IMR-90 (cell line): ENCODE measurements around the gene ZNF211. TPM values are rescaled to one million over a fixed set of nuclear protein-coding genes. Genes with fewer than 3 reads are reported as not detected.

ENCODE experiments used
- ATAC-seq: fragments of 200-7000 bp; cut with Tn5 transposase; 2 replicates; pipeline ENCODE4 v1.9.1; 2020; ENCODE audit warnings: low read depth, mild to moderate bottlenecking, moderate library complexity
- BruUV-seq: library from RNA; stranded (reverse); fragments of 400-500 nt; replicated peaks from 2 replicates; lab custom pipeline; 2021; lab: Mats Ljungman, UMichigan
- CTCF ChIA-PET: fragments of 300-600 bp; formaldehyde crosslinking; extraction: SDS; loops from one replicate; lab custom pipeline; 2021; ENCODE audit warnings: antibody characterized with exemption; lab: Yijun Ruan, JAX
- POLR2A ChIA-PET: fragments of 300-600 bp; sonication (Branson Sonifier 250); formaldehyde crosslinking; loops from one replicate; lab custom pipeline; 2022; ENCODE audit warnings: antibody characterized with exemption; ENCODE audit not compliant: unreplicated experiment; lab: Charles Lee
- DNase-seq: peaks from one replicate; pipeline ENCODE4 v3.0.0; 2013
- H2AFZ ChIP-seq: replicated peaks from 2 replicates; pipeline ENCODE3; 2013; ENCODE audit warnings: low read length, mild to moderate bottlenecking; ENCODE audit not compliant: poor library complexity
- H2AK5ac ChIP-seq: 2 replicates; pipeline ENCODE4 v1.6.1; 2013; ENCODE audit warnings: low read depth, low read length, inconsistent platforms
- H2AK9ac ChIP-seq: replicated peaks from 2 replicates; pipeline ENCODE3; 2013; ENCODE audit warnings: mild to moderate bottlenecking, low read depth, low read length, moderate library complexity; ENCODE audit not compliant: poor library complexity
- H2BK120ac ChIP-seq: 2 replicates; pipeline ENCODE4 v1.6.1; 2013; ENCODE audit warnings: low read depth, low read length, inconsistent platforms
- H2BK15ac ChIP-seq: 3 replicates; pipeline ENCODE4 v1.6.1; 2013; ENCODE audit warnings: low read depth, low read length, inconsistent platforms
- H2BK20ac ChIP-seq: 2 replicates; pipeline ENCODE4 v1.6.1; 2013; ENCODE audit warnings: low read depth, mild to moderate bottlenecking, inconsistent platforms, low read length, moderate library complexity
- H2BK5ac ChIP-seq: 2 replicates; pipeline ENCODE4 v1.6.1; 2013; ENCODE audit warnings: mild to moderate bottlenecking, low read depth, low read length, inconsistent platforms; ENCODE audit not compliant: poor library complexity, severe bottlenecking
- H3K14ac ChIP-seq: replicated peaks from 2 replicates; pipeline ENCODE4 v1.6.1; 2013; ENCODE audit warnings: low read depth, low read length, inconsistent platforms
- H3K18ac ChIP-seq: 2 replicates; pipeline ENCODE4 v1.6.1; 2013; ENCODE audit warnings: low read depth, low read length, control low read depth
- H3K23ac ChIP-seq: 2 replicates; pipeline ENCODE4 v1.6.1; 2013; ENCODE audit warnings: low read depth, low read length, inconsistent platforms
- H3K27ac ChIP-seq: 2 replicates; pipeline ENCODE4 v1.5.1; 2013; ENCODE audit warnings: mild to moderate bottlenecking, control low read depth, low read length; ENCODE audit not compliant: insufficient read depth
- H3K27me3 ChIP-seq: 2 replicates; pipeline ENCODE4 v1.6.1; 2013; ENCODE audit warnings: low read length; ENCODE audit not compliant: control insufficient read depth, insufficient read depth
- H3K36me3 ChIP-seq: 2 replicates; pipeline ENCODE4 v1.6.1; 2013; ENCODE audit warnings: low read length, mixed read lengths; ENCODE audit not compliant: control insufficient read depth, insufficient read depth
- H3K4ac ChIP-seq: 2 replicates; pipeline ENCODE4 v1.6.1; 2013; ENCODE audit warnings: low read depth, low read length, inconsistent platforms
- H3K4me1 ChIP-seq: 2 replicates; pipeline ENCODE4 v1.6.1; 2013; ENCODE audit warnings: low read length, mixed read lengths; ENCODE audit not compliant: control insufficient read depth, insufficient read depth
- H3K4me2 ChIP-seq: 2 replicates; pipeline ENCODE4 v1.6.1; 2013; ENCODE audit warnings: low read depth, mild to moderate bottlenecking, control low read depth, low read length, moderate library complexity
- H3K4me3 ChIP-seq: 2 replicates; pipeline ENCODE4 v1.5.1; 2013; ENCODE audit warnings: low read depth, mild to moderate bottlenecking, control low read depth, low read length, moderate library complexity; ENCODE audit not compliant: insufficient read depth
- H3K56ac ChIP-seq: 2 replicates; pipeline ENCODE4 v1.6.1; 2013; ENCODE audit warnings: low read length, inconsistent platforms; ENCODE audit not compliant: insufficient read depth; ENCODE audit errors: extremely low read depth
- H3K79me1 ChIP-seq, 2 experiments: 2 replicates each; pipeline ENCODE4 v1.6.1; 2013; ENCODE audit warnings: low read length in 2 of 2, inconsistent platforms in 1 of 2, low read depth in 1 of 2
- H3K9ac ChIP-seq: 2 replicates; pipeline ENCODE4 v1.6.1; 2013; ENCODE audit warnings: low read depth, low read length, control low read depth
- H3K9me1 ChIP-seq: 2 replicates; pipeline ENCODE4 v1.6.1; 2013; ENCODE audit warnings: low read length, inconsistent platforms; ENCODE audit not compliant: insufficient read depth
- H3K9me3 ChIP-seq: 2 replicates; pipeline ENCODE4 v1.6.1; 2013; ENCODE audit warnings: low read length; ENCODE audit not compliant: control insufficient read depth, insufficient read depth
- H4K20me1 ChIP-seq: 2 replicates; pipeline ENCODE4 v1.6.1; 2013; ENCODE audit warnings: low read length, inconsistent platforms; ENCODE audit not compliant: insufficient read depth
- H4K5ac ChIP-seq: 2 replicates; pipeline ENCODE4 v1.6.1; 2013; ENCODE audit warnings: mild to moderate bottlenecking, low read depth, low read length, control low read depth
- H4K8ac ChIP-seq, 2 experiments: 2 replicates each; pipeline ENCODE4 v1.6.1; 2013; ENCODE audit warnings: low read depth in 2 of 2, low read length in 2 of 2, control low read depth in 1 of 2, inconsistent platforms in 1 of 2
- H4K91ac ChIP-seq: 2 replicates; pipeline ENCODE4 v1.6.1; 2013; ENCODE audit warnings: low read depth, low read length, inconsistent platforms; ENCODE audit not compliant: insufficient read depth
- BHLHE40 ChIP-seq: fragments of 150-350 bp; IDR thresholded peaks from 2 replicates; pipeline ENCODE4 v1.6.1; 2016; ENCODE audit warnings: mild to moderate bottlenecking, low read depth, low read length
- MAFK ChIP-seq: IDR thresholded peaks from 2 replicates; pipeline ENCODE4 v1.6.1; 2012; ENCODE audit warnings: low read depth, low read length, improper control_type of control experiment
- MXI1 ChIP-seq: IDR thresholded peaks from 2 replicates; pipeline ENCODE4 v1.6.1; 2012; ENCODE audit warnings: low read depth, mild to moderate bottlenecking, low read length, moderate library complexity, borderline replicate concordance
- RAD21 ChIP-seq: IDR thresholded peaks from 2 replicates; pipeline ENCODE4 v1.6.1; 2012; ENCODE audit warnings: low read length, improper control_type of control experiment
- RFX5 ChIP-seq: IDR thresholded peaks from 2 replicates; pipeline ENCODE4 v1.8.0; 2012; ENCODE audit warnings: low read depth, mild to moderate bottlenecking, low read length, moderate library complexity
- WGBS, 2 experiments: methylation state at CpG; one replicate each; pipeline versions ENCODE4 v1.1.5 to v1.1.7; 2013; ENCODE audit warnings: missing lambda C conversion rate in 2 of 2; ENCODE audit not compliant: insufficient read length in 1 of 2; ENCODE audit errors: extremely low coverage in 2 of 2; 5-methylcytosine and 5-hydroxymethylcytosine counted together
- dilution Hi-C: fragments of 300-500 bp; cut with HindIII; formaldehyde crosslinking; loops from one replicate; pipeline ENCODE4 v1.14.3; 2018; ENCODE audit warnings: low sequenced_read_pairs; ENCODE audit not compliant: unreplicated experiment
- in situ Hi-C: fragments of 300-500 bp; cut with MboI; formaldehyde crosslinking; loops from 3 replicates; pipeline ENCODE4 v1.14.3; 2019; ENCODE audit warnings: low sequenced_read_pairs, inconsistent platforms, mixed read lengths
- intact Hi-C: fragments of 100-400 bp; cut with micrococcal nuclease; formaldehyde crosslinking; loops from 2 replicates; pipeline ENCODE4 v1.10.0; 2022
- polyA plus RNA-seq, 3 experiments: library from polyadenylated mRNA; depleted of rRNA; stranded (reverse); fragments of >200 nt; gene quantifications; 2 replicates each; pipeline ENCODE4 v1.2.3, GENCODE V29; 2012; ENCODE audit warnings: low replicate concordance in 1 of 3
- total RNA-seq: library from RNA; depleted of rRNA; stranded (reverse); fragments of >200 nt; gene quantifications from 2 replicates; pipeline ENCODE4 v1.2.3, GENCODE V29; 2012
- TF ChIP-seq, protein P1 (sequence below): fragments of 150-350 bp; IDR thresholded peaks from 2 replicates; pipeline ENCODE4 v1.6.1; 2016; ENCODE audit warnings: low read depth, mild to moderate bottlenecking, low read length, moderate library complexity, borderline replicate concordance

The ZNF211 gene
- total and polyA plus RNA-seq, 2 of the 4 experiments (the other 2 are of a cell fraction): 8.7 to 13.1 TPM

GRCh38 chr19:57641715-57642234 is 8.8 kb downstream of the ZNF211 start:
- H4K8ac ChIP-seq: no peak overlapping the region
- H2AK9ac ChIP-seq: no peak overlapping the region
- H2BK20ac ChIP-seq: no peak overlapping the region
- H3K4ac ChIP-seq: no peak overlapping the region
- TF ChIP-seq MXI1 (no peak), BHLHE40 (no peak), MAFK (no peak), RFX5 (no peak), RAD21 (no peak)
- TF ChIP-seq, protein P1, sequence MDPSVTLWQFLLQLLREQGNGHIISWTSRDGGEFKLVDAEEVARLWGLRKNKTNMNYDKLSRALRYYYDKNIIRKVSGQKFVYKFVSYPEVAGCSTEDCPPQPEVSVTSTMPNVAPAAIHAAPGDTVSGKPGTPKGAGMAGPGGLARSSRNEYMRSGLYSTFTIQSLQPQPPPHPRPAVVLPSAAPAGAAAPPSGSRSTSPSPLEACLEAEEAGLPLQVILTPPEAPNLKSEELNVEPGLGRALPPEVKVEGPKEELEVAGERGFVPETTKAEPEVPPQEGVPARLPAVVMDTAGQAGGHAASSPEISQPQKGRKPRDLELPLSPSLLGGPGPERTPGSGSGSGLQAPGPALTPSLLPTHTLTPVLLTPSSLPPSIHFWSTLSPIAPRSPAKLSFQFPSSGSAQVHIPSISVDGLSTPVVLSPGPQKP: no peak
- no peak overlapping the region for H3K9ac ChIP-seq
- no peak overlapping the region for H2BK5ac ChIP-seq
- no peak overlapping the region for H2BK120ac ChIP-seq
- no peak overlapping the region for H2AK5ac ChIP-seq
- ChIA-PET POLR2A (no interaction called here), CTCF (no interaction called here)
- no peak overlapping the region for H4K91ac ChIP-seq
- ATAC-seq (no peak), DNase-seq (no peak)
- peaks cover 35% of the 10 kb centered on the region for H3K36me3 ChIP-seq
- dilution Hi-C loops: no loop called here
- H3K14ac ChIP-seq: no peak overlapping the region
- no TSS peak for BruUV-seq
- no peak overlapping the region for H3K4me3 ChIP-seq
- no peak overlapping the region for H3K18ac ChIP-seq
- H3K27ac ChIP-seq: no peak overlapping the region
- H4K20me1 ChIP-seq: no peaks in the 10 kb centered on the region
- H3K4me1 ChIP-seq: no peaks in the 10 kb centered on the region
- peaks cover 0 to 3% of the 10 kb centered on the region in 2 experiments; a peak in 3 of 4 replicates for H3K79me1 ChIP-seq
- H3K9me3 ChIP-seq: peaks cover 45% of the 10 kb centered on the region
- no peak overlapping the region for H3K4me2 ChIP-seq
- no peaks in the 10 kb centered on the region for H3K9me1 ChIP-seq
- no peak overlapping the region for H2AFZ ChIP-seq
- H4K5ac ChIP-seq: no peak overlapping the region
- H2BK15ac ChIP-seq: no peak overlapping the region
- H3K23ac ChIP-seq: no peak overlapping the region
- WGBS, 2 experiments: no CpG with 5 or more reads among the region's 4 CpGs
- intact Hi-C loops: no loop called here
- in situ Hi-C loops: no loop called here
- H3K27me3 ChIP-seq: no peaks in the 10 kb centered on the region
- H3K56ac ChIP-seq: no peak overlapping the region
